ENCODE measurements around the gene PTCH1.

DNA sequence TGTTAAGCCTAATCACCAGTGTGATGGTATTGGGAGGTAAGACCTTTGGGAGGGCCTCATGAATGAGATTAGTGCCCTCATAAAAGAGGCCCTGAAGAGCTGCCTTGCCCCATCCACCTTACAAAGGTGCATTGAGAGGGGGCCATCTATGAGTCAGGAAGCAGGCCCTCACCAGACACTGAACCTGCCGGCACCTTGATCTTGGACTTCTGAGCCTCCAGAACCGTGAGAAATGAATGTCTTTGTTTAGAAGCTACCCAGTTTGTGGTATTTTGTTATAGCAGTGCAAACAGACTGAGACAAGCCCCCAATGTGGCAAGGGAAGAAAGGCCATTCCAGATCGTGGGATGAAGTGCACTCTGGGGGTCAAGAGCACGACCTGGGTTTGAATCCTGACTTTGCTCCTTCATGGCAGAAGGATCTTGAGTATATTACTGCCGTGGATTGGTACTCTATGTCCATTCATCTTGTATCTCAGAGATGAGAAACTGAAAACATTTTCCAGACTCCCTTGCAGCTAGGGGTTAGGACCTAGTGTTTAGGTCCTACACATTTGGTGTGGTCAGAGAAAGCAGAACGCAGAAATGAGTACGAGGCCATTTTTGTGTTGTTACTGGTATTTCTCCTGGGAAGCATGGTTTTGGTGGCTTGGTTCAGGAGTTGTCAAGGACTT, 86.7 kb downstream of the PTCH1 start:
- TF ChIP-seq, protein P1, sequence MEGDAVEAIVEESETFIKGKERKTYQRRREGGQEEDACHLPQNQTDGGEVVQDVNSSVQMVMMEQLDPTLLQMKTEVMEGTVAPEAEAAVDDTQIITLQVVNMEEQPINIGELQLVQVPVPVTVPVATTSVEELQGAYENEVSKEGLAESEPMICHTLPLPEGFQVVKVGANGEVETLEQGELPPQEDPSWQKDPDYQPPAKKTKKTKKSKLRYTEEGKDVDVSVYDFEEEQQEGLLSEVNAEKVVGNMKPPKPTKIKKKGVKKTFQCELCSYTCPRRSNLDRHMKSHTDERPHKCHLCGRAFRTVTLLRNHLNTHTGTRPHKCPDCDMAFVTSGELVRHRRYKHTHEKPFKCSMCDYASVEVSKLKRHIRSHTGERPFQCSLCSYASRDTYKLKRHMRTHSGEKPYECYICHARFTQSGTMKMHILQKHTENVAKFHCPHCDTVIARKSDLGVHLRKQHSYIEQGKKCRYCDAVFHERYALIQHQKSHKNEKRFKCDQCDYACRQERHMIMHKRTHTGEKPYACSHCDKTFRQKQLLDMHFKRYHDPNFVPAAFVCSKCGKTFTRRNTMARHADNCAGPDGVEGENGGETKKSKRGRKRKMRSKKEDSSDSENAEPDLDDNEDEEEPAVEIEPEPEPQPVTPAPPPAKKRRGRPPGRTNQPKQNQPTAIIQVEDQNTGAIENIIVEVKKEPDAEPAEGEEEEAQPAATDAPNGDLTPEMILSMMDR (IDR thresholded peaks at IDR 0.05), result no peak
- no peak for TF ChIP-seq EZH2 (IDR thresholded peaks at IDR 0.05; ENCODE audit: borderline replicate concordance, insufficient read depth, low read depth, low read length, poor library complexity, severe bottlenecking)

Data from B cell (primary cell).